ENCODE measurements around the gene DLAT.

DNA sequence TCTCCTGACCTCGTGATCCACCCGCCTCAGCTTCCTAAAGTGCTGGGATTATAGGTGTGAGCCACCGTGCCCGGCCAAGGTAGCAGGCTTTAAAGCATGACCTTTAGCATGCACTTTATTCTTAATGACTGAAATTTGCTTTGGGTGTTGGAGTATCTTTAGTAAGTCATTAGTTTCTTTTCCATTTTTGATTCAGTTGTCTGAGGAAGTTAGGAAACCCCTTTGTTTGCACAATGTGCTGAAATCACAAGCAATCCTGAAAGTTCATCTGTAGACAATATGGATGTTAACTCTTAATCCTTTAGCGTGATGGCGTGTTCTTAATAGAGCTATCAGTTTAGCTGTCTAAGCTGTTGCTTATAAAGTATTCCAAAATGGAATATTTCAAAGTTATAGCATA, 78.2 kb downstream of the DLAT start:
- TF ChIP-seq EZH2 (IDR thresholded peaks at IDR 0.05; ENCODE audit: low read length, unreplicated experiment) (no peak), EZH2phosphoT487 (IDR thresholded peaks at IDR 0.05; ENCODE audit: borderline replicate concordance, low read length) (no peak)
- TF ChIP-seq, protein P1, sequence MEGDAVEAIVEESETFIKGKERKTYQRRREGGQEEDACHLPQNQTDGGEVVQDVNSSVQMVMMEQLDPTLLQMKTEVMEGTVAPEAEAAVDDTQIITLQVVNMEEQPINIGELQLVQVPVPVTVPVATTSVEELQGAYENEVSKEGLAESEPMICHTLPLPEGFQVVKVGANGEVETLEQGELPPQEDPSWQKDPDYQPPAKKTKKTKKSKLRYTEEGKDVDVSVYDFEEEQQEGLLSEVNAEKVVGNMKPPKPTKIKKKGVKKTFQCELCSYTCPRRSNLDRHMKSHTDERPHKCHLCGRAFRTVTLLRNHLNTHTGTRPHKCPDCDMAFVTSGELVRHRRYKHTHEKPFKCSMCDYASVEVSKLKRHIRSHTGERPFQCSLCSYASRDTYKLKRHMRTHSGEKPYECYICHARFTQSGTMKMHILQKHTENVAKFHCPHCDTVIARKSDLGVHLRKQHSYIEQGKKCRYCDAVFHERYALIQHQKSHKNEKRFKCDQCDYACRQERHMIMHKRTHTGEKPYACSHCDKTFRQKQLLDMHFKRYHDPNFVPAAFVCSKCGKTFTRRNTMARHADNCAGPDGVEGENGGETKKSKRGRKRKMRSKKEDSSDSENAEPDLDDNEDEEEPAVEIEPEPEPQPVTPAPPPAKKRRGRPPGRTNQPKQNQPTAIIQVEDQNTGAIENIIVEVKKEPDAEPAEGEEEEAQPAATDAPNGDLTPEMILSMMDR (conservative IDR thresholded peaks at IDR 0.05; ENCODE audit: low read depth, low read length): no peak

Measured in PC-3 (cell line).